GM18873 (cell line): ENCODE data around the gene SERTAD3.
"Not testable (repeated sequence)": the region's sequence is repeated elsewhere in the genome, so short reads cannot be mapped to it uniquely, and the experiment has no call there.

Experiments used
- ATAC-seq: cut with Tn5 transposase; IDR thresholded peaks from one replicate; pipeline ENCODE4 v1.9.1; 2021; ENCODE audit warnings: mild to moderate bottlenecking, moderate library complexity, moderate number of reproducible peaks; ENCODE audit not compliant: unreplicated experiment, low FRiP score

The SERTAD3 gene, protein sequence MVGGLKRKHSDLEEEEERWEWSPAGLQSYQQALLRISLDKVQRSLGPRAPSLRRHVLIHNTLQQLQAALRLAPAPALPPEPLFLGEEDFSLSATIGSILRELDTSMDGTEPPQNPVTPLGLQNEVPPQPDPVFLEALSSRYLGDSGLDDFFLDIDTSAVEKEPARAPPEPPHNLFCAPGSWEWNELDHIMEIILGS

DNA sequence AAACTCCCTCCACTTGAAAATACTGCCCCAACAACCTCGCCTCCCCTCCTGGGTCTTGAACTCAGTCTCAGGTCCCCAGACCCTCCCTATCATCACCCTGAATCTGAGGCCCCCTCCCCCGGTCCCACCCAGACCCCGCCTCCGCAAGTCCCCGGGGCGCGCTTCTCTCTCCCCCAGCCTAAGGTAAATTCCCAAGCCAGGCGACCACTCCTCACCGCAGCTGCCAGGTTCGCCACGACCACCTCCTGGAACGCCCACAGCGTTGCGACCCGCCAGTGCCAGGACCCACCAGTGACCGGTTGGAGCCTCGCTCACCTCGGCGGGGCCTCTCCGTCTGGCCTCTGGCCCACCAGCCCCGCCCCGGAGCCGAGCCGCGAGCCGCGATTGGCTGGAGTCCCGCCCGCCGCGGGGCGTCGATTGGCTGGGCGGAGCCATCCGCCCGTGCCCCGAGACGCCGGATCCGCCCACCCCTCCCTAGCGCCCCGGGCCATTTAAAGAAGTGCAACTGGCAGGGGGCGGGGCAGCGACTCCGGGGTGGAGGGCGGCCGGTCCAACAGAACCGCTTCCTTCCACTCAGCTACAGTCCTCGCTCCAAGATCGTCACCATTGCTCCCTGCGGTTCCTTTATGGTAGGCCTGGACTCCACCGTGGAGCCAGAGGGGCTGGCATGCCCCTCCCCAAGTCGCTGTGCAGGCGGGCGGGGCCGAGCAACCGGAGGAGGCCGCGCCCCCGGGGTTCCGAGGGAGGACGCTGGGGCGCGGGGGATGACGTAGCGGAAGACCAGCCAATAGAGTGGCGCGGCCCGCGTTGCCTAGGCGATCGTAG, at the start of gene SERTAD3:
Gene SERTAD3 (minus strand): TSS at position 336 of the 825 bp plus-strand sequence. CDS start 2,255 bp downstream, outside the sequence.
- peak; percentile 57 for ATAC-seq

DNA sequence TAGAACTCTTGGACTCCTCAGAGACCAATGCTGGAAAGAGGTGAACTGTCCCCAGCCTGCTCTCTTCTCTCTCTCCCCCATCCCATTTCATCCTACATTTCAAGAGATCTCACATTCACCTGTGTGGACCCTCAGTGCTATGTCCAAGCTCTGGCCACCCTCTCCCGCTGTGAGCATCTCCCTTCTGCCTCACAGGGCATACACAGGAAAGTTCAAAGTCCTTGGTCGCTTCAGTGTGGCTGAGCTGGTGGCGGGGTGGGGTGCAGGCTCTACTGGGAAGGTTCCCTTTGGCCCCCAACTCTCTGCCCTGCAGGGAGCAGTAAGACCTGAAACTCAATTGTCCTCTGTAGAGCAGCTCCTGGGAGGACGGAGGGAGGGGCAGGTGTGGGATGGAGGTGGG, 49.6 kb upstream of the SERTAD3 start:
- ATAC-seq: no peak

DNA sequence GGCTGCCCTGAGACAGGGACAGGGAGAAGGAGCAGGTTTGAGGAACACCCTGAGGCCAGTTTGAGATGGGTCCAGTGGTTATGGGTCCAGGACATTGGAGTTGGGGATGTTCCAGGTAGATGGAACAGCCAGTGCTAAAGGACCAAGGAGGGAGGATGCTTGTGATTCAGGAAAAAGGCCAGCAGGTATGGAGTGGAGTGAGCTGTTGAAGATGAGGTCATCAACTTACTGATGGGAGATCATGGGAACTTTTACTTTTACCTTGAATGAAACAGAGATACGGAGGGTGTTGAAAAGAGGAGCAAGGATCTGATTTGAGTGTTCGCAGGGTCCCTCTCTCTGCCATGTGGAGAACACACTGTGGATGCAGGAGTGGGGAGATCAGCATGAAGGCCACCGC, 48.1 kb upstream of the SERTAD3 start:
- ATAC-seq: no peak

DNA sequence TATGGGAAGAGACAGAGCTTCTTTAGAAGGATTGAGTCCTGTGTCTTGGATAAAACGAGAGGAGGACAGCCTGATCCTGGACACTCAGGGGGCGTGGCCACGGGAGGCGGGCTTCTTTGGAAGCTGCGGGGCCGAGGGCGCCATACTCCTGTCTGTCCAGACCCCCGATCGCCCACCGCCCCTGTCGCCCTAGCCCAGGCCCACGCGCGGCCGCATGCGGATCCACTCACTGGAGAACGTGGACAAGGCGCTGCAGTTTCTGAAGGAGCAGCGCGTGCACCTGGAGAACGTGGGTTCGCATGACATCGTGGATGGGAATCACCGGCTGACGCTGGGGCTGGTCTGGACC, 45.7 kb upstream of the SERTAD3 start:
- no peak for ATAC-seq

DNA sequence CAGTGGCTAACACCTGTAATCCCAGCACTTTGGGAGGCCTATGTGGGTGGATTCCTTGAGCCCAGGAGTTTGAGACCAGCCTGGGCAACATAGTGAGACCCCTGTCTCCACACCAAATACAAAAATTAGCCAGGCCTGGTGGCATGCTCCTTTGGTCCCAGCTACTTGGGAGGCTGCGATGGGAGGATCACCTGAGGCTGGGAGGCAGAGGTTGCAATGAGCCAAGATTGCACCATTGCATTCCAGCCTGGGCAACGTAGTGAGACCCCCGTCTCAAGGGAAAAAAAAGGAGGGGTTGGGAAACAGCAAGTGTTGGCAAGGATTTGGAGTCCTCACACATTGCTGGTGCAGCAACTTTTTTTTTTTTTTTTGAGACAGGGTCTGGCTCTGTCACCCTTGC, 41.9 kb upstream of the SERTAD3 start:
- no peak for ATAC-seq

DNA sequence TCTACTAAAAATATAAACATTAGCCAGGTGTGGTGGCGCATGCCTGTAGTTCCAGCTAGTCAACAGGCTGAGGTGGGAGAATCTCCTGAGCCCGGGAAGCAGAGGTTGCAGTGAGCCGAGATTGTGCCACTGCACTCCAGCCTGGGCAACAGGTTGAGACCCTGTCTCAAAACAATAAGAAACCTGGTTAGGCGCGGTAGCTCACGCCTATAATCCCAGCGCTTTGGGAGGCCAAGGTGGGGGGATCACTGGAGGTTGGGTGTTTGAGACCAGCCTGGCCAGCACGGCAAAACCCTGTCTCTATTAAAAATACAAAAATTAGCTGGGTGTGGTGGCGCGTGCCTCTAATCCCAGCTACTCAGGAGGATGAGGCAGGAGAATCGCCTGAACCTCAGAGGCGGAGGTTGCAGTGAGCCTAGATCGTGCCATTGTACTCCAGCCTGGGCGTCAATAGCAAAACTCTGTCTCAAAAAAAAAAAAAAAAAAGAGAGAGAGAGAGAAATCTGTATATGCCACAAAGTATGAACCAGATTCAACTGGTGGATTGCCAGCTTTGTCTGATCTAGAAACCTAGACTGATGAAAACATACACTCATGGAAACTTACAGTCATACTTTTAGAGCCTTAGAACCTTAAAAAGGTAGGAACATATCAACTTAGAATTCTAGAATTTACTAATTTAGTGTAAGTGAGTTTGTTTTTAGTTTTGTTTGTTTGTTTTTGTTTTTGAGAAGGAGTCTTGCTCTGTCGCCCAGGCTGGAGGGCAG, 31.9 kb upstream of the SERTAD3 start:
- ATAC-seq: not testable (repeated sequence)

DNA sequence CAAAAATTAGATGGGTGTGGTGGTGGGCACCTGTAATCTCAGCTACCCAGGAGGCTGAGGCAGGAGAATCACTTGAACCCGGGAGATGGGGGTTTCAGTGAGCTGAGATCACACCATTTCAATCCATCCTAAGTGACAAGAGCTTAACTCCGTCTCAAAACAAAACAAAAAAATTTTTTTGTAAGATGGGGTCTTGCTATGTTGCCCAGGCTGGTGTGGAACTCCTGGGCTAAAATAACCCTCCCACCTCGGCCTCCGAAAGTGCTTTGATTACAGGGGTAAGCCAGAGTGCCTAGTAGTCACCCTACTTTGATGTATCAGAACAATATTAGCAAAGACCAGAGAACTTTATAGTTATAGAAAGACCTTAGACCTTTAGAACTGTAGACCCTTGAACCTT, 30.6 kb upstream of the SERTAD3 start:
- no peak for ATAC-seq

DNA sequence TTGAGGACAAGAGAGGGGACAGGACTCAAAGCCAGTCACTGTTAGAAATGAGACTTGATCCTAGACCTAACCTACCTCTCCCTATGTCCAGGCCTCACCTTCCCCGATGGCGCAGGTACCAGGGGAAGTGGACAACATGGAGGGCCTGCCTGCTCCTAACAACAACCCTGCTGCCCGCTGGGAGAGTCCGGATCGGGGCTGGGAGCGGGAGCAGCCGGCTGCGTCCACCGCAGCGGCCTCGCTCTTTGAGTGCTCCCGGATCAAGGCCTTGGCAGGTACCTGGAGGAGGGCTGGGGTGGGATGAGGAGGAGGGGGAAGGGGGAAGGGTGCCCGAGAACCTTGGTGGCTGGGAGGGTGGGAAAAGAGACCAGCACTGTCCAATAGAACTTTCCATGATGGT, 28.4 kb upstream of the SERTAD3 start:
- ATAC-seq: no peak

DNA sequence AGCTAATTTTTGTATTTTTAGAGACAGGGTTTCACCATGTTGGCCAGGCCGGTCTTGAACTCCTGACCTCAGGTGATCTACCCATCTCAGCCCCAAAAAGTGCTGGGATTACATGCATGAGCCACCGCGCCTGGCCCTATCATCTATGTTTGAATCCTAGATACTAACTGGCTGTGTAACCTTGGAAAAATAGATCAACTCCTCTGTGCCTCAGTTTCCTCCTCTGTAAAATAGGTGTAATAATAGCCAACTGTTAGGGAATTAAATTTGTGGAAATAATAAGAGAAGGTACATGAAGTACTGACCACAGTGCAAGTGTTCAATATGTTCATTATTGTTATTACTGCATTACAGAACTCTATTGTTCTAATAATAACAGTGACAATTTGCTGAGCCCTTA, 27.0 kb upstream of the SERTAD3 start:
- ATAC-seq: no peak

DNA sequence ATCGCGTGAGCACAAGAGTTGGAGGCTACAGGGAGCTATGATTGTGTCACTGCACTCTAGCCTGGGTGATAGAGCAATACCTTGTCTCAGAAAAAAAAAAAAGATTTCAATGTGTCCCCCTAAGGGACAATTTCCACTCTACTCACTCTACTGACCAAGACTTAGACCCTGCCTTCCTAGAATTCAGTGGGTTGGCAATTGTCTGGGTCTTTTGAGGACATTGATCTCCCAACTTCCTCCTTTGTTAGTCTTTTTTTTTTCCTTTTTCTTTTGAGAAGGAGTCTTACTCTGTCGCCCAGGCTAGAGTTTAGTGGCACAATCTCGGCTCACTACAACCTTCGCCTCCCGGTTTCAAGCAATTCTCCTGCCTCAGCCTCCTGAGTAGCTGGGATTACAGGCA, 24.9 kb upstream of the SERTAD3 start:
- ATAC-seq: no peak

DNA sequence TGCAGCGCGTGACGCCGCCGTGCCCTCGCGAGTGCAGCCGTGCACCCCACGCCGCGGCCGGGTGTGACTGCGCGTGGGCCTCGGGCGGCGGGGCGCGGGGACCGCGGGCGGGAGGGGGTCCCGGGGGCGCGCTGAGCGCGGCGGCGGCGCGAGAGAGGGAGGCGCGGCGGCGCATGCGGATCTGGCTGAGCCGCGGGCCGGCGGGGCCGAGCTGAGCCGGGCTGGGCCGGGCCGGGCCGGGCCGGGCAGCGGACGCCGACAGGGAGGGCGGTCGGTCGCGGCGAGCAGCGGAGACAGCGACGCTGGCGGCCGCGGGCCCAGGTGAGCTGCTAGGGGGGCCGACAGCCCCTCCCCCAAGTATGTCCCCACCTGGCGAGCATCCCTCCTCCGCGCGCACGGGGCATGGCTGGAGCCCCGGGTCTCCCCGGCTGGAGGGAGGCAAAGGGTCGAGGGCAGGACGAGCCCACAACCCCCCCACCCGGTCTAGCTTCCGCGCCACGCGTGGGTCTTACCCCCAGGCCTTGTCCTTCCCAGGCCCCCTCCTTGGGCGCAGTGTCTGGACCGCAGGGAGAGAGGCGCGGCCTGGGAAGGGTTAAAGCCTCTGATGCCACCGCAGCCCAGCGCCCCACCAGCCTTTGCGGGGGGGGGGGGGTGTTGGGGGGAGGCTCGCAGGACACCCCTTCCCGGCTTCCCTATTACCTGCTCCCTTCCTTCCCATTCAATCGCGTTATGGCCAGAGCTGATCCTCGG, 23.0 kb upstream of the SERTAD3 start, which contains the start of gene SPTBN4:
Gene SPTBN4 (plus strand): TSS at position 17 of the 750 bp plus-strand sequence. CDS start 5,621 bp downstream, outside the sequence.
- no peak for ATAC-seq

DNA sequence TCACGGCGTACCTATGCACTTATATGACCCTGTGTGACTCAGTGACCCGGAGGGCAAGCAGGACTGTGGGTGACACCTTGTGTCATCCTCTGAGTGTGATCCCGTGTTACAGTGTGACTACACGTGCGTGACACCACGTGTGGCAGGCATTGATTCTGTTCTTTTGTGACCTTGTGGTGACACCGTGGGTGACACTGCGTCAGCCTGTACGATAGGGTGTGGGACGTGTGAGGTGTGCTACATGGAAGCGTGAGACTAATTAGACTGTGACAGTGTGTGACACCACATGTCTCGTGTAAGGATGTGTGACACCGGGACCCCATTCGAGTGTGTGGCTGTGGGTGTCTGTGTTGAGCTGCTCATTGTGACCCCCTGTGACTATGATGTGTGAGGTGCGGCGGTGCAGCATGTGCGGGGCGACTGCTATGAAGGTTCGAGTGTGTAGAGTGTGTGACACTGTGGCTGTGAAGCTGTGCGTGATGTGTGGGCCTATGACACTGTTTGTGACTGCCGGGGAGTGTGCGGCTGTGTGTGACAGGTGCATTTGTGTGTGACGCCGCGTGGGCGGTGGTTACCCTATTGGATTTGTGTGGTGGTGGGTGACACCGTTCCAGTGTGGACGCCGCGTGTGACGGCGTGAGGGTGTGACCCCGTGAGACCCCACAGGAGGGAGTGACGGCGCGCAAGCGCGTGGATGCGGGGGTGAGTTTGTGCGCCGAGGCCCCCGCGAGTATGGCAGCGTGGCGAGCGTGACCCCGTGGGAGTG, 22.3 kb upstream of the SERTAD3 start:
- no peak for ATAC-seq

DNA sequence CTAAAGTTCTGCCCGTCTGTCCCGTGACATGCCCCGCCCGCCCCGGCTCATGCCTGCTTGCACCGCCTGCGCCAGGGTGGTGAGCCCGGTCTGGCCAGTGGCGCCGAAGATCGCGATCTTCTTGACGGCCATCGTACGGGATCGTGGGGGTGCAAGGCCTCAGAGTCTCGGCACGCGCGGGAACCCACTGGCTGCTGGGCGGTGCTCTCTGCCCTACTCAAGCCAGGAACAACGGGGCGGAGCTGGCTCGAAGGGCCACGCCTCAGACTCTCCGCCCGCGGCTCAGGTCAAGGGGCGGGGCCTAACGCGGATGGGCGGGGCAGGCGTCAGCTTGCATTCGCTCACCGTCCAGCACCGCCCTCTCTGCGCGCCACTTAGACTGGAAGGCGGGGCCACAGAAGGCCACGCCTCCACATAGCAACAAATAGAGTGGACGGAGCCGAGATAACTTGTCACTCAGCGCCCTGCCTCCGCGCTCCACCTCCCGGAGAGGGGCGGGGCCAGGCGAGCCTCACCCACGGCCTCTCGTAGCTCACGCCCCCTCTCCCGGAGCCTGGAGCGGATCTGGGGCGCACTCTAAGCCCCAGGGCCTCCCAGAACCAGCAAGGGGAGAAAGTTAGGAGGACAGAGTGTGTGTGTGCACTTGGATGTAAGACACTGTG, 21.6 kb upstream of the SERTAD3 start, which contains the start of gene BLVRB:
Gene BLVRB (minus strand): TSS at position 189 of the 662 bp plus-strand sequence. CDS start 57 bp downstream, at position 132.
- peak; percentile 69 for ATAC-seq

DNA sequence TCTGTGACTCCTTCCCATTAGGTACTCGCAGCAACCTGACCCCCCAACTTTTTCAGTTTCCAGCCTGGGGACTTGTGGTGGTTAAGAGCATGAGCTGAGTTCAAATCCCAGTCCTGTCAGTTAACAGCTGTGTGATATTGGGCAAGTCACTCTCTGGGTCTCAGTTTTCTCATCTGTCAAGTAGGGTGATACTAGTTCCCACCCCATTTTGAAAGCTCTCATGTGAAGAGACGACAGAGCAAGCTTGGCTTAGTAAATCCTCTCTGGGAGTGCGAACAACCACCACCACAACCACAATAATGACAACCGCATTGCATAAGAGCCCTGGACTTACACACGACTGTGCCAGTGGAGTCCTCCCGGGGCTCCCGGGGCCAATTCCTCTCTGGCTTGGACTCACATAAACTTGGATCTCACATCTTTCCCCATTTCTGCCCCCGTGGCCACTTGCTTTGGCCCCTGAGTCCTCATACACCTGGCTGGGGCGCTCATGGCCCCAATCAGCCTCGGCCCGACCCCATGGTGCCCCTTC, 21.0 kb upstream of the SERTAD3 start:
- no peak for ATAC-seq

DNA sequence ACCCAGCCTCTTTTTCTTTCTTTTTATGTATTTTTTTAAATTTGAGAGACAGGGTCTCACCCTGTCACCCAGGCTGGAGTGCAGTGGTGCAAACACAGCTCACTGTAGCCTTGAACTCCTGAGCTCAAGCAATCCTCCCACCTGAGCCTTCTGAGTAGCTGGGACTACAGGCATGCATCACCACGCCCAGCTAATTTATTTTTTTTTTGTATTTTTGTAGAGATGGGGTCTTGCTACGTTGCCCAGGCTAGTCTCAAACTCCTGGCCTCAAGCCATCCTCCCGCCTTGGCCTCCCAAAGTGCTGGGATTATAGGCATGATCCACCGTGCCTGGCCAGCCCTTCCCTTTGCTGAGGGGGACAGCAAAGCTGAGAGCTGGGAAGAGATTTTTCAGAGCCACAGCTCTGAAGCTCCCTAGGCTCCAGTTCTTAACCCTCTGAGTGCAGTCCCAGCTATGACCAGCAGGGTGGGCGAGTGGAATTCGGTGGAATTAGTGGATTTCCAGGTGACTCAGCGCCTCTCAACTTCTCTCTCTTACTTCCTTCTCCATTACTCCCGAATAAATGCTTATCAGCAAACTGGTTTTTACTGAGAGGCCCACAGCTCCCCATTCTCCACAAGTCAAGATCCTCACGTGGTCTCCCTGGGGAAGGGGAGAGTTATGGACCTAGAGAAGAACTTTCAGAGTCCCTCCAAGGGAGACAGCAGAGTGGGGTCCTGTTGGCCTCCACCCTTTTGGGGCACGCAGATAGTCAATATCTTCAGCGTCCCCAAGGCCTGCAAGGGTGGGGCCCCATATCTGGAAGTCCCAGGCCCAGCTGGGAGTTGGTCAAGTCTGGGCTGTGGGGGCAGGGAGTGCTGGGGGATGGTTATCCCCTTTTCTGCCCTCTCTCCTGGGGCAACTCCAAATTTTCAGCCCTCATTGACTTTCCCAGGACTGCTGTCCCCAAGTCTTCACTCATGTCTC, 20.2 kb upstream of the SERTAD3 start:
- no peak for ATAC-seq

DNA sequence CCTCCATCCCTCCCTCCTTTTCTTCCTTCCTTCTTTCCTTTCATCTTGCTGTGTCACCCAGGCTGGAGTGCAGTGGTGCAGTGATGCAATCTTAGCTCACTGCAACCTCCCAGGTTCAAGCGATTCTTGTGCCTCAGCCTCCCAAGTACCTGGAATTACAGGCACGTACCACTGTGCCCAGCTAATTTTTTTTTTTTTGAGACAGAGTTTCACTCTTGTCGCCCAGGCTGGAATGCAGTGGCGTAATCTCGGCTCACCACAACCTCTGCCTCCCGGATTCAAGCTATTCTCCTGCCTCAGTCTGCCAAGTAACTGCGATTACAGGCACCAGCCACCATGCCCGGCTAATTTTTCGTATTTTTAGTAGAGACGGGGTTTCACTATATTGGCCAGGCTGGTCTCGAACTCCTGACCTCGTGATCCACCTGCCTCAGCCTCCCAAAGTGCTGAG, 19.5 kb upstream of the SERTAD3 start:
- not testable (repeated sequence) for ATAC-seq

DNA sequence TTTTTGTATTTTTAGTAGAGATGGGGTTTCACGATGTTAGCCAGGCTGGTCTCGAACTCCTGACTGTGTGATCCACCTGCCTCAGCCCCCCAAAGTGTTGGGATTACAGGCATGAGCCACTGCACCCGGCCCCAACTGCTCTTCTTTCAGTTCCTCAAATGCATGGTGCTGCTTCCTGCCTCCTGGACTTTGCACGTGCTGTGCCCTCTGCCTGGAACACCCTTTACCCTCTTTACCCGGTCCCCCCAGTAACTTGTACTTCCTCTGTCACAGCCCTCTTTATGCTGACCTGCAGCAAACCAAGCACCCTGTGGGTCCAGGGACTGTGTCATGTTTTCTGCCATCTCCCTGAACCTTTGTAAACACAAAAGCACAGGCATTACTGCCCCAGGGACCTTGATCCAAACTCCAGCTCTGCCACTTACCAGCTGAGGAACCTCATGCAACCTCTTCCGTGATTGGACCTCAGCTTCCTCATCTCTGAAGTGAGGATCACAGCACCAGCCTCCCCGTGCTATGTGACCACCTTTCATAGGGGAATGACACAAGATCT, 17.6 kb upstream of the SERTAD3 start:
- ATAC-seq: no peak
